Activated CD8-positive, alpha-beta memory T cell treated with anti-CD3 and anti-CD28 coated beads, Interleukin-2, amount 50 U/mL, for 4 hours (primary cell): ENCODE results near the gene POU6F2.

Source experiments
- DNase-seq: peaks from one replicate; pipeline ENCODE4 v3.0.0-alpha.2; 2020

The POU6F2 gene

DNA sequence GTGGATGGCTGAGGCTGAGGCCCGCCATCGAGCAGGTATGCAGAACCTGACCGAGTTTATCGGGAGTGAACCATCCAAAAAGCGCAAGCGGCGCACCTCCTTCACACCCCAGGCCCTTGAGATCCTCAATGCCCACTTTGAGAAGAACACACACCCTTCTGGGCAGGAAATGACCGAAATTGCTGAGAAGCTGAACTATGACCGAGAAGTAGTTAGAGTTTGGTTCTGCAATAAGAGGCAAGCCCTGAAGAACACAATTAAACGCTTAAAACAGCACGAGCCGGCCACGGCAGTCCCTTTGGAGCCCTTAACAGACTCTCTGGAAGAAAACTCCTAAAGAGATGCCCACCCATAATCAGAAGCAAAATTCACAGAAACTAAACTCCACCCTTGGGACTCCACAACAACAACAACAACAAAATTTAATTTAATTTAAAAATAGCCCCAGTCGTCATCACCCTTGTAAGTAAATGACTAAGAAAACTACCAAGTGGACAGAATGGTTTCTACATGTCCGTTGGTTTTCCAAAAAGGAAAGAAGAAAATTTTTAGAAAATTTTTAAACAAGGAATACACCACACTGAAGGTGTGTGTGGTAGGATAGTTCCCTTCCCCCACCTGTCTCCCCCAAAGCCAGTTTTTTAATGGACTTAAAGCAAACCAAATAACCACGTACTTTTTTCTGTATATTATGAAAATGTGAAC lies 486.8 kb downstream of the POU6F2 start:
- DNase-seq: no peak

- DNase-seq: no peak
Observed at GRCh38 chr7:39465055-39465929, 487.6 kb downstream of the POU6F2 start.

DNA sequence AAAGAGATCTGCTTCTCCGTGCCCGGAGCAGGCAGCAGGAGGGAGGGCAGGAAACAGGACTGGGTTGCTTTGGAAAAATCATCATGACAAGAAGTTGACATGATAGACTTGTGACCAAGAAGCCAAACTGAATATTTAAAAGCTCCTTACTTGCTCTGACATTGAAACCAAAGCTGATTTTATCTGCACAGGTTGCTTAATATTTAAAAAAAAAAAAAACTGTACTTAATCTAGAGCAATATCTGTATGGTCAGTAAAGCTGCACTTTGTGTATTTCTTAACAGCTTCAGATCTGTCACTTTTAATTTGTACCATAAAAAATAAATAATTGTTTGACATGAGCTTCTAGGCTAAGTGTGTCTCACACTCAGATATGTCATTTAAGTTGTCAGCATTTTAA lies 490.6 kb downstream of the POU6F2 start:
- no peak for DNase-seq

DNA sequence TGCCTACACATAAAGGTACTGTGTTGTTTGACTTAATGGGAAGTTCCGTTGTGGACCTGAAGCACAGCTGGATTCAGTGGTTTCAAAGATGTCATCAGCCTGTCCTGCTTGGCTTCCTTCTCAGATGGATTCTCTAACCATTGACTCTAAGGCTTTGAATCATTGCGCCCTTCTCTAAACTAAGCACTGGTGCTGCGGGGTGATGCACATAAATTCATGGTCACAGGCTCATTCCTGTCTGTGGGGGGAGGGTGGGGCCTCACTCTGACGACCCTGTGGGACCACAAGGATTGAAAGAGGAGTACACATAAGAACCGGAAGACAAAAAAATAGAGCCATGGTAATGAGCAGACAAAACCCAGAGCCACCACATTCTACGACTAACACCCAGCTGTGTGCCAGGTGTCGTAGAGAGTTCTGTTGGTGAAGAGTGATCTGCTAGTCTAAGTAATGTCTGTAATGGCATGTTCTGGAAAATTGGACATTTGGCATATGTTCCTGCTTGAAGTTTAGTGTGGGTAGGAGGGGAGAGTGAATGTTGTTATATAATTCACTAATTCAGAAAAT lies 491.2 kb downstream of the POU6F2 start:
- no peak for DNase-seq

DNA sequence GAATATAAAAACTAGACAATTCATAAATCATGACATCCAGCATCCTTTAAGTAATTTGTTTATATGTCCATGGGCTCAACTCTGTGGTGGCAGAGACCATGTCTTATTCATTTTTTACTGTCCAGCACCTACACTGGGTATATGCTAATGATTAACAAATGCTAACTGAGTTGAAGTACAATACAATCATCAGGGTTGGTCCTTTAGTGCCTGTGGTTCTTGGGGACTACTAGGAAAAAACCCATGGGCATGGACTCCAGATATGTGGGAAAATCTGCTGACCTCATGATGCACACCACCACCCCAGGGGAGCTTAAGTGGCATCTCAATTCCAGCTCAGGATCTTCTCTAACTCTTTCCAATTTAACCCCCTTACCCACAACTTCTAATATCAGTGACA lies 503.2 kb downstream of the POU6F2 start:
- DNase-seq: no peak

DNA sequence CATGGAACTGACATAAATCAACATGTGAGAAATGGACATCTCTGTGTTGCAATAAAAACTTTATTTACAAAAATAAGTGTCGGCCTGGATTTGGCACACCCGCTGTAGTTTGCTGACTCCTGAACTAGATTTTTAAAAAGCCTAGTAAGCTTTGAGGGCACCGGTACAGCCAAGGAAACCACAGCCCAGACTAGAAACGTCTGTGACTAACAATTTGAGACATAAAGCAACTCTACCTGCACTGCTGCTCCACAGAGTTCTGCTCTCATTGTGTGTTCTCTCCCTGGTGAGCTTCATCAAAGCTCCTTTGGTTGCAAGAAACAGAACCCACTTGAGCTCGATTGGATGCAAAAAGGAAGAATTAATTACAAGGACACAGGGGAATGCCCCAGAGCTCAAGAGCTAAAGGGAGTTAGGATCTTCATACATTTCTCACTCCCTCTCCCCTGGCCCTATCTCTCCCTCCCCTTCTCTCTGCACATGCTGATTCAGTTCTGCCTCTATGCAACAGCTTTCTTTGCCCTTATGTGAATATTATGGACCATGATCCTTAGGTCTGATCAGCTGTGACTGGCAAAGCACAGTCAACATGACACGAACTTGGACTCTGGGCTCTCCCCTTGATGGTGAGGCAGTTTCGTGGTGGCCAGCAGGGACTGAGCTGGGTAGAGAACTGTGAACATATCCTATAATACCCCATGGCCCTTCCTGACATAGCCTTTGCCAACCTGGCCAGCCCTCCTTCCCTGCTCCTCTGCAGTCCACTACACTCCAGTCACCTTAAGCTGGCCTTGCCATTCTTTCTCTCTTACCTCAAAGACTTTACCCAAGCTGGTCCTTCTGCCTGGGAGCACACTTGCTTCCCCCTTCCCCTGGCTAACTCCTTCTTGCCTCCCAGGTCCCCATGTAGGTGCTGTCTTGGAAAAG lies 511.0 kb downstream of the POU6F2 start:
- no peak for DNase-seq

DNA sequence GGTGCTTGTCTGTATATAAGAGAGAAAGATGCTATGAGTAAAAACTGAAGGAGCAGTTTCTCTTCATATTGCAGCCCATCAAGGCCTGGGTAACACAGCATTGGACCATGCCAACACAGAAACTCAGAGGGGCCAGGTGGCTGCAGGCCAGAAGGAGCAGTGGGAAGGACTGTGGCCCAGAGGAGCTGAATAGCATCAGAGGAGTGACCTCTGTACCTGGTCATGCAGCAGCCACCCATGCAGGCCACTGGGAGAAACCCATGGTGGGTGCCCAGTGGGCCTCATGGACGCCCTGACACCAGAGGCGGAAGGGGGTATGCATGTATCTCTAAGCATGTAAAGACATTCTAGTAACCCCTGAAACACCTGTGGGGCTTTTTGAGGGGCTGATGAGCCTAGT lies 512.6 kb downstream of the POU6F2 start:
- no peak for DNase-seq

DNA sequence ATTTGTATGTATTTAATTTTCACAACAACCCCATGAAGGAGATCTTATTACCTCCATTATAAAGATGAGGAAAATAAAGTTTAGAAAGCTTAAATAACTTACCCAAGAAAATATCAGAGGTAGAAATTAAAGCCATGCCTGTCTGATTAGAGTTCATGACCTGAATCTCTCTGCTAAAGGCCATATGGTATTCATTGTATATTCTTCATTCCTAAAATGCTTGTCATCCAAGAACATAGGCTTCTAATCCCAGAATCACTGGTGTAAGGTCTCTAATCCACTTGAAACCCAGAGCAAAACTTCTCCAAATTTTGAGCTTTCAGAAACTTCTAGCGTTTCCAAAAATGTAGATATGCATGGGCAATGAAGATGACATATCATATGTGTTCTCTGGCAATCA lies 516.2 kb downstream of the POU6F2 start:
- DNase-seq: no peak

DNA sequence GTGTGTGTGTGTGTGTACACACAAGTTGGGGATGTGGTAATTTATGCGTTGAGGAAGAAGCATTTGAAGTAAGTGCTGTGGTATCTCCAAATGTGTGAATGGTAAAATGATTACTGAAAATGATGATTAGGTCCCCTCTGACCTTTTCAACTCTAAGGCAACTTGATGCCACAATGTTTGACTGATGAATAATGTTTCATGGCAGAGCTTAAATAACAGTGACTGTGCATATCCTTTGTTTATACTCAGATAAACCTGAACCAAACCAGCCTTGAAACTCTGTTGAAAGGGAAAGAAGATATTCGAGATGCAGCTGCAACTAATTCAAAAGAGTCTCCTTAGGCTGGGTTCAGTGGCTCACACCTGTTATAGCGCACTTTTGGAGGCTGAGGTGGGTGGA lies 523.6 kb downstream of the POU6F2 start:
- DNase-seq: no peak

DNA sequence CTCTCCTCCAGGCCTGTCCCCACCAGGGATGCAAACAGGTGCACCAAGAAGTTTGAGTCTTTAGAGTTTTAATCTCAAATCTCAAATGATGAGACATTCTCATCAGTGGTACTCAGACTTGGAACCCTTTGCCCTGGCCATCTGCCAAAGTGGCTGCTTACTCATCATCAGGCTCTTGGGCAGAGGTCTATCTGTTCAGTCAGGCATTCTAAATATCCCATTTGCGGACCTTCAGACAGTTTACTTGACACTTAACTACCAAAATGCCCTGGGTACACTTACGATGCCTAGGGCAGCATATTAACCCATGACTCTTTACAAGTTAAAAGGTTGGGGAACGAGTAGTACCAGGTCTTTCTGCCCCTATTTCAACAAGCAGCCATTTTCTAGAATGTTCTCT lies 527.3 kb downstream of the POU6F2 start:
- DNase-seq: no peak

- no peak for DNase-seq
Observed at GRCh38 chr7:39507866-39508551, 530.3 kb downstream of the POU6F2 start.

DNA sequence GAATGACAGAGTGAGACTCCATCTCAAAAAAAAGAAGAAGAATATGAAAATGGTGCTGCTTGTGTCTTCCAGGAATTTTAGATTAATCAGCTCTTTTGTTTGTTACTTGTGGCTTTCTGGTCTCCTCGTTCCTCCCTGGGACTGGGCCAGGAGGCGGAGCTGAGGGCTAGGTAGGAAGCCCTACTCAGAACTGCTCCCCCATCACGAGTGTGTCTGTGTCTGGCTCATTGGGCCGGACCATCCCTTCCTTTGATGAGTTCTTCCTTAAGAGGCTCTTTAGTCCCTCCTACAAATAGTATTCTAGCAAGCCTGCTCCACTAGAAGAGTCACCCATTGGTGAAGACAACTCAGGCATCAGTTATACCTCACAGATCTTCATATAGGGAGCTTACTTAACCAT lies 531.7 kb downstream of the POU6F2 start:
- no peak for DNase-seq

GRCh38 chr7:39509912-39510311 lies 532.2 kb downstream of the POU6F2 start:
- DNase-seq: no peak

DNA sequence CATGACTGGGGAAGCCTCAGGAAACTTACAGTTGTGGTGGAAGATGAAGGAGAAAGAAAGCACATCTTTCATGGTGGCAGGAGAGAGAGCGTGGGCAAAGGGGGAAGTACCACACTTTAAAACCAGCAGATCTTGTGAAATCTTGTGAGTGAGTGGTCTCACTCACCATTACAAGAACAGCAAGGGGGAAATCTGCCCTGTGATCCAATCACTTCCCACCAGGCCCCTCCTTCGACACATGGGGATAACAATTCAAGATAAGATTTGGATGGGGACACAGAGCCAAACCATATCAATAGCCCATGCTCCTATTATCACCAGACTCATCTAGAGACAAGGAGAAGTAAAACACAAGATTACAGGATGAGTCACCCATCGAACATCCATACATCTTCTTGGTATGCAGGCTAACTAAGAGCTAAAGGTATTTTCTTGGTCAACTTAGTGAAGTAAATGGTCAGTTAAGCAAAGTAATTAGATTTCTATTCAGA lies 533.2 kb downstream of the POU6F2 start:
- DNase-seq: no peak

- no peak for DNase-seq
Observed at GRCh38 chr7:39515534-39516228, 538.0 kb downstream of the POU6F2 start.

- no peak for DNase-seq
Observed at GRCh38 chr7:39516498-39516897, 538.8 kb downstream of the POU6F2 start.

DNA sequence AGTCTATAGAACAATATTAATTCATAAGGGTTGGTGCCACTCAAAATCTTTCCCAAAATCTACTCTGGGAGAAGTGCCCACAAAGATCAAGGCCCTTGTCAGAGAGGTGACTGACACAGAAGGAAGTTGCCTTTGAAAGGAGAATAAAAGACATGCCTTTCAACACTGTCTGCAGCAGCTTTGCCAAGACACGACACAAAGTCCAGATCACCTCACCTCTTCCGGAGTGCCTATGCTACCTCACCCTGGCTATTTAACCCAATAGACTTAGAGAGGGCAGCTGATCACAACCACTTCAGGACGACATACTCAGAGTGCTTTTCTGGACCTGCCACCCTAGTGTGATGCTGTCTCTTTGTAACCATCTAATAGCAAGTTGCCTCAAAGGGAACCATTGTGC lies 539.5 kb downstream of the POU6F2 start:
- no peak for DNase-seq
